Right cardiac atrium (tissue), 5 donors: ENCODE data around the gene HES6. TPM values are rescaled to one million over a fixed set of nuclear protein-coding genes. Genes with fewer than 3 reads are reported as not detected.

ENCODE experiments used
- ATAC-seq, 2 donors: fragments of 200-7000 bp; cut with Tn5 transposase; one replicate each; pipeline versions ENCODE4 v1.8.0 to v1.9.1; 2020; ENCODE audit warnings: moderate library complexity in 2 of 2, mild to moderate bottlenecking in 1 of 2
- DNase-seq, 3 donors: peaks; one replicate each; pipeline ENCODE4 v3.0.0-alpha.2; 2020
- H3K27ac ChIP-seq: one replicate; pipeline ENCODE4 v1.5.1; 2013; ENCODE audit warnings: mild to moderate bottlenecking, low read length, control low read depth, moderate library complexity
- H3K27me3 ChIP-seq: one replicate; pipeline ENCODE4 v1.6.1; 2013; ENCODE audit not compliant: control insufficient read depth, insufficient read depth
- H3K4me1 ChIP-seq: one replicate; pipeline ENCODE4 v1.6.1; 2013; ENCODE audit warnings: low read length; ENCODE audit not compliant: control insufficient read depth, insufficient read depth
- H3K4me3 ChIP-seq: one replicate; pipeline ENCODE4 v1.5.1; 2013; ENCODE audit warnings: low read length, control low read depth
- H3K9me3 ChIP-seq: one replicate; pipeline ENCODE4 v1.6.1; 2013; ENCODE audit warnings: low read length; ENCODE audit not compliant: control insufficient read depth
- WGBS: extraction: QIAGEN DNeasy Blood & Tissue Kit; methylation state at CpG from one replicate; pipeline ENCODE4 v1.1.7; 2013; 5-methylcytosine and 5-hydroxymethylcytosine counted together
- intact Hi-C, 4 donors: fragments of 100-400 bp; cut with DNase I; formaldehyde crosslinking; loops; one replicate each; pipeline versions ENCODE4 v1.11.0 to v1.14.0; 2022 to 2023
- polyA plus RNA-seq: library from polyadenylated mRNA; stranded (reverse); fragments of 200-250 nt; gene quantifications from one replicate; pipeline ENCODE4 v1.2.3, GENCODE V29; 2013
- total RNA-seq, 4 donors: library from RNA; stranded (reverse); fragmentation: NEBNext Ultra II Directional; extraction: Animal tissue kit (Norgen Biotek cat#: 25700); gene quantifications; one replicate each; pipeline ENCODE4 v1.2.1, GENCODE V29; 2021
- donor health status: healthy with polysubstance abuse.
- donor health status: DM: no; HTN: yes; CAD: no.
- donor health status: DM: no; HTN: no; CAD: no.
- donor health status: DM: no; HTN: yes; CAD: no; lungs with severe emphysema.
- donor health status: DM: yes; HTN: yes; CAD: no.

The HES6 gene
- total and polyA plus RNA-seq, 5 donors: 3.4 to 6.1 (median 4.8) TPM

DNA sequence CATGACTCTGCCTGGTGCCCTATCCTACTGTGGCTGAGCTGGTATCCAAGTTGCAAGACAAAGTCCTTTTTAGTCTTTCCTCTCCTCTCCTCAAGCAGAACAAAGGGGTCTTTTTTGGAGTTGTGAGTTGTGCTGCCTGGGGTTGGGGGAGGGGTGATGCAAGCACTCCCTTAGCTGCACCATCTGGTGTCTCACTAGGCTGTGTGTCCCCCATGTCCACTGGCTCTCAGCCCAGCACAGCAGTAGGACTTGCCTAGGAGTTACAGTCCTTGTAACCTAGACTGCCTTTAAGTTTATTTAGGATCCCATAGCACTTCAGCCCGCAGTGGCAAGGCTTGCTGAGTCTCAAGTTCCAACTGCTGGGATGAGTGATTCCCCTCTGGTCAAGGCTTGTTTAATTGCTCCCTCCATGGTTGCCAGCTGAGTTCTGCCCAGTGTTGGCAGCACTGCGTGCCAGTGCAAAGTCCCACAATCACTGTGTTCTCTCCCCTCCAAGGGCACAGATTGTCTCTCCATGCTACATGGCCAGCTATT, 23.1 kb downstream of the HES6 start:
- DNase-seq (no peak), ATAC-seq (peak; percentile 42 to 62)
- H3K4me3 ChIP-seq: no peak overlapping the region
- H3K9me3 ChIP-seq: no peaks in the 10 kb centered on the region
- 76% methylated on average over 2 of the region's 2 CpGs for WGBS
- H3K27me3 ChIP-seq: no peaks in the 10 kb centered on the region
- intact Hi-C loops: no loop called here
- H3K4me1 ChIP-seq: peaks cover 4% of the 10 kb centered on the region
- no peak overlapping the region for H3K27ac ChIP-seq

DNA sequence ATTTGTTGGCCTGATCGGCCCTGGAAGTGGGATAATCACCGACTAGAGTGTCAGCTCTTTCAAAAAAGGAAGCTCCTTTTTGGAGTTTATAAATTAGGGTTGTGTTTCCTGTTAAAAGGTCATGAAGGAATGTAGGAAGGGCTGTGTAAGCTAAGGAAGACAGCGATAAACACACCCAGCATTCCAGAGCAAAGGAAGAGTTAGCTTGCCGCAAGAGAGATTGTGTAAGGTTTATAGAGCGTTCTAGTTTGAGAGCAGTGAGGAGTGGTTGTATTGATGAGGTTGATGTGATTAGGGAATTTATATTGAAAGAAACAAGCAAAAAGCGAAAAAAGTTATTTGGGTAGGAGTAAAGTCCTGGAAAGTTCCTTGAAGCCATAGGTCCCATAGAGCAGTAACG, 32.8 kb downstream of the HES6 start:
- intact Hi-C loops: no loop called here
- H3K4me3 ChIP-seq: no peak overlapping the region
- 71% methylated on average over 7 of the region's 7 CpGs for WGBS
- DNase-seq (no peak), ATAC-seq (no peak)
- no peak overlapping the region for H3K27ac ChIP-seq
- no peaks in the 10 kb centered on the region for H3K27me3 ChIP-seq
- no peaks in the 10 kb centered on the region for H3K9me3 ChIP-seq
- peaks cover 3% of the 10 kb centered on the region for H3K4me1 ChIP-seq

DNA sequence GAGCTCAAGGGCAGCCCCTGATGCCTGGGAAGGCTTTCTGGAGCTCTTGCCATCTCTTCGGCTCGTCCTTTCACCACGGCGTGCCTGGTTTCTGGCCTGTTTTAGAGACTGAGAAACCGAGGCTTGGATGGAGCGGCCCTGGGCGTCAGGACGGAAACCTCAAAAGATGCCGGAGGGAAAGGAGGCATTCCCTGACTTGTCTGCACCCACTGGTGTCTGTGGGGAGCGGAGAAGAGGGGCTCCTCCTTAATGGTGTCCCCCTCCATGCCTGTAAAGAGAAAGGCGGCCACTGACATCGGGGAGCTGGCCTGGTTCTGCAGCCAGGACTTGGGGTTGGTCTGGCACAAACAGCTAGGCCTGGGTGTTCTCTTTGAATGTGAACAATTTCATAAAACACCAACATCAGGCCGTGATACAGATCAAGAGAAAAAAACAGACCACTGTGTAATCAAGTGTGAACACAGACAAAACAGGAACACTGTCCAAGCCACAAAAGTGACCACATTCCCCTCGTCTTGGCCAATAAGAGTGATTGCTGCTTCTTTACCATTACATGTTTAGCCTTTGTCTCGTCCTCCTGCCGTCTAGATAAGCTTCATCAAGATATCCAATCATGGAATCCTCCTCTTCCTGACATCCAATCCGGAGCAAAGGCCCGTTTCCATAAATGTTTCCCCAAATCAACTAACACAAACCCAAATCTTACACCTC, 35.7 kb downstream of the HES6 start:
- Histone ChIP-seq H3K27me3 (no peaks in the 10 kb centered on the region), H3K4me1 (peaks cover 3% of the 10 kb centered on the region), H3K4me3 (peak overlapping the region; percentile 99), H3K27ac (peak overlapping the region; percentile 82), H3K9me3 (no peaks in the 10 kb centered on the region)
- intact Hi-C loops: no loop called here
- 54% methylated on average over 18 of the region's 18 CpGs for WGBS
- ATAC-seq (peak in 1 of 2 donors; percentile 14), DNase-seq (no peak)

DNA sequence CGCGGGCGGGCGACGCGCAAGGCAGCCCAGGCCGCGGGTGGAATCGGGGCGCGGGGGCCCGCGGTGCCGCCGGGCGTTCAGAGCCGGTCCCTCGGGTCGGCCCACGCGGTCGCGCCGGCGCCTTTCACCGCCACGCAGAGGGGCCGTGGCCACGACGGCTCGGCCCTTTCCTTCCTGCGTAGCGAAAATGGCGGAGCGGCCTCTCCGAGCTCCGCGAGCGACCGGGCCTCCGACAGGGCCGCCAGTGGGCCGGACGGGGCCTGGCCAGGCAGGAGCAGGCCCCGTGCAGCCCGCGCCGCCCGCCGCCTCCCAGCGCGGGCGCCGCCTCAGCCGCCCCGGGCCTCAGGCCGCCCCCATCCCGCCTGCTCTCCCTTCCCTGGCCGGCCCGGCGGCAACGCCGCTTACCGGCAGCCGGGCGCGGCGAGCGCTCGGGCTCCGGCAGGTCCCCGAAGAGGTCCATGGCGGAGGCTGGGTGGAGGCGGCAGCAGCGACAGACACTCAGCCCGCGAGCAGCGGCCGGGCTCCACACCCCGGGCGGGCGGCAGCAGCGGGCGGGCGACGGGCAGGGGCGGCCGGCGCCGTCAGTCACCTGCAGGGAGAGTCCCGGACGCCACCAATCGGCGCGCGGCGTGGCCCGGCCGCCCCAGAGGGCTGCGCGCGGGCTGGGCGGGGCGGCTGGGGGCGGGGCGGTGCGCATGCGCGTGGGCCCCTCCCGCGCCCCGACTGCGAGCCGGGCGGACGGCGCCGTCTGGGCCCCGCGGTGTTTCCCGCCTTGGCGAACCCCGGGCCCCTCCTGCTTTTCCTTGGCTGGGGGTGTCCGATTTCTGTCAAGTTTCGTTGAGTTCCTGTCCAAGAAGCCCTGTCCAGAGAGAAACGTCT, 36.5 kb downstream of the HES6 start, which contains the start of gene ILKAP:
ILKAP (minus strand) TSS at position 602 of the 879 bp plus-strand sequence; CDS start at position 460, 142 bp downstream.
- no peaks in the 10 kb centered on the region for H3K27me3 ChIP-seq
- H3K4me1 ChIP-seq: peaks cover 3% of the 10 kb centered on the region

DNA sequence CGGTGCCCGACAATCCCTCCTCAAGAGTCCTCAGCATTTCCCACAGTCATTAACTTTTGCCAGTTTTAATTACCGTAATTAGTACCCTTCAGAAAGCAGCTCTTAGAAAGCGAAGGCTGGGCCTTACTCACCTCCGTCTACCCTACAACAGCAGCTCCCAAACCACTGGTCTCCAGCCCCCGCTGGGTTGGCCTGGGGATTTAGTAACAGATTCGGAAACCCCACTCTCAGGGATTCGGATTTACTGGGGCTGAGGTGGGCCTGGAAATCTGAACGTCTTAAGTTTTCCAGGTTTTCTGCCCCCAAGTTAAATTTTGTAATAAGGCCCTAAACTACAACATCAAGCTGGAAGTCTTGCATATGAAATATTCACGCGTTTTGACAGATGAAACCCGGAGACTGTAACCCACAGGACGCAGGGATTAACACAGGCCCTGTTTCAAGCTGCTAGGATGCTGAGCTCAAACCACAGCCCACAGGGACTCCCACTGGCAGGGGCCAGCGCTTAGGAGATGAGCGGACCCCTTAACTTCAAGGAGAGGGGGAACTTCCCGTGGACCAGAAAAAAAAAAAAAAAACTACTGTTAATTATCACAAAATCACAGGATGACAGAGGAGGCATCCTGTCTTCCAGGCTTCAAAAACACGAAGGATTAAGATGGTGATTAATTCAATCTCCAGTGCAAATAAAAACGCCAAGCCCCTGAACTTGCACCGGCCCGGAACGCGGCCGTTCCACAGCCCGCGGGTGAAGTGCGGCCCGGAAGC, 37.3 kb downstream of the HES6 start:
- Histone ChIP-seq H3K9me3 (no peaks in the 10 kb centered on the region), H3K27me3 (no peaks in the 10 kb centered on the region), H3K27ac (peak overlapping the region; percentile 99), H3K4me3 (peak overlapping the region; percentile 99), H3K4me1 (peaks cover 3% of the 10 kb centered on the region)
- 8% methylated on average over 27 of the region's 27 CpGs for WGBS
- ATAC-seq: no peak
- DNase-seq: no peak
- intact Hi-C loops: no loop called here

More for the DNA sequence above, 36.5 kb downstream of the HES6 start, which contains the start of gene ILKAP:
- WGBS: under 1% methylated on average over 126 of the region's 126 CpGs
- peak; percentile 97 to 99 for ATAC-seq
- no peaks in the 10 kb centered on the region for H3K9me3 ChIP-seq
- H3K4me3 ChIP-seq: peak within 1 kb of the TSS; percentile 99
- intact Hi-C loops: no loop called here
- peak within 1 kb of the TSS; percentile 99 for H3K27ac ChIP-seq
- DNase-seq: peak; percentile 90 to 96 (median 96)

DNA sequence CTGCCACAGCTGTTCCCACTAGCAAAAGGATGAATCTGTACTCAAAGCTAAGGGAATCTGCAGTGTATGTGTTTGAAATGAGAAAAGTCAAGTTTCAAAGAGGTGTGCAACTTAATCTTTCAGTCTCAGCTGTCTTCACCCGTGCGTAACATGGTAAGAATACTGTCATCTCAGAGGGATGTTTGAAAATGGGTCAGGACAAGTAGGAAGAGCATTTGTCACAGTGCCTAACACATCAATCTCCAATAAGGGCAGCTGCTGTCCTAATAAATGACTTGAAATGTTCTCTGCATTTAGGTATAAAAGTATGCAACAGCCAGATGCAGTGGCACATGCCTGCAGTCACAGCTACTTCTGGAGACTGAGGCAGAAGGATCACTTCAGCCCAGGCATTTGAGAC, 49.4 kb downstream of the HES6 start:
- Histone ChIP-seq H3K9me3 (no peaks in the 10 kb centered on the region), H3K27ac (no peak overlapping the region), H3K4me1 (no peaks in the 10 kb centered on the region), H3K4me3 (no peak overlapping the region), H3K27me3 (no peaks in the 10 kb centered on the region)
- intact Hi-C loops: no loop called here
- no peak for DNase-seq
- 92% methylated on average over 2 of the region's 2 CpGs for WGBS
- no peak for ATAC-seq

Other genes starting within 250 kb of the HES6 start
- 10 to 100 TPM in 3 of 4 donors, 1 to 10 TPM in 1; 9.4 to 14.2 (median 11.7) TPM for gene SCLY, start 179.0 kb downstream of the HES6 start, total RNA-seq
- gene SCLY, start 179.0 kb downstream of the HES6 start, polyA plus RNA-seq: 8.2 TPM
- under 1 TPM; 0.29 to 0.60 (median 0.56) TPM for gene ESPNL, start 139.7 kb downstream of the HES6 start, total RNA-seq
- 0.79 TPM for gene ESPNL, start 139.7 kb downstream of the HES6 start, polyA plus RNA-seq
- 10 to 100 TPM; 16.9 to 34.4 (median 23.8) TPM for gene KLHL30, start 101.4 kb downstream of the HES6 start, total RNA-seq
- gene KLHL30, start 101.4 kb downstream of the HES6 start, polyA plus RNA-seq: 15.9 TPM
- gene ERFE, start 81.1 kb downstream of the HES6 start, total RNA-seq: under 1 TPM in 3 of 4 donors, not detected in 1; 0.35 to 0.81 (median 0.69) TPM
- 0.16 TPM for gene ERFE, start 81.1 kb downstream of the HES6 start, polyA plus RNA-seq
- gene ILKAP, start 36.3 kb downstream of the HES6 start, total RNA-seq: 10 to 100 TPM; 24.4 to 34.1 (median 30.7) TPM
- 34.3 TPM for gene ILKAP, start 36.3 kb downstream of the HES6 start, polyA plus RNA-seq
- 1 to 10 TPM; 5.0 to 7.2 (median 6.4) TPM for gene PER2, start 48.6 kb upstream of the HES6 start, total RNA-seq
- gene PER2, start 48.6 kb upstream of the HES6 start, polyA plus RNA-seq: 3.8 TPM
- gene TRAF3IP1, start 80.5 kb upstream of the HES6 start, total RNA-seq: 10 to 100 TPM; 13.1 to 19.9 (median 17.2) TPM
- 6.3 TPM for gene TRAF3IP1, start 80.5 kb upstream of the HES6 start, polyA plus RNA-seq
- 10 to 100 TPM; 49.6 to 74.8 (median 68.5) TPM for gene ASB1, start 186.9 kb upstream of the HES6 start, total RNA-seq
- gene ASB1, start 186.9 kb upstream of the HES6 start, polyA plus RNA-seq: 46.0 TPM